RWPE2 (cell line): ENCODE measurements around the gene TSPY1.
"Not testable (repeated sequence)": the region's sequence is repeated elsewhere in the genome, so short reads cannot be mapped to it uniquely, and the experiment has no call there.

Source experiments
- ATAC-seq: fragments of 200-7000 bp; cut with Tn5 transposase; 3 replicates; pipeline ENCODE4 v1.9.1; 2021; ENCODE audit warnings: low read depth
- DNase-seq: peaks from one replicate; pipeline ENCODE4 v3.0.0-alpha.2; 2020; ENCODE audit warnings: low spot score
- H3K27ac ChIP-seq: fragments of 450-650 bp; 2 replicates; pipeline ENCODE4 v1.5.1; 2017; ENCODE audit warnings: mild to moderate bottlenecking; ENCODE audit not compliant: poor library complexity, severe bottlenecking
- H3K27me3 ChIP-seq: fragments of 250-450 bp; sonication (Bioruptor Pico); 2 replicates; pipeline ENCODE4 v1.5.1; 2021; ENCODE audit warnings: mild to moderate bottlenecking, moderate library complexity; ENCODE audit not compliant: insufficient read depth, poor library complexity, severe bottlenecking
- H3K36me3 ChIP-seq: fragments of 250-450 bp; sonication (Bioruptor Pico); 2 replicates; pipeline ENCODE4 v1.5.1; 2020; ENCODE audit warnings: low read depth, mild to moderate bottlenecking, moderate library complexity
- H3K4me1 ChIP-seq: fragments of 250-450 bp; sonication (Bioruptor Pico); 2 replicates; pipeline ENCODE4 v1.5.1; 2021; ENCODE audit warnings: mild to moderate bottlenecking, moderate library complexity; ENCODE audit not compliant: insufficient read depth, poor library complexity, severe bottlenecking
- H3K4me3 ChIP-seq: fragments of 250-450 bp; sonication (Bioruptor Pico); 2 replicates; pipeline ENCODE4 v1.5.1; 2021; ENCODE audit warnings: mild to moderate bottlenecking, moderate library complexity; ENCODE audit not compliant: severe bottlenecking
- H3K9me3 ChIP-seq: fragments of 250-450 bp; sonication (Bioruptor Pico); 2 replicates; pipeline ENCODE4 v1.5.1; 2021; ENCODE audit warnings: mild to moderate bottlenecking, moderate library complexity; ENCODE audit not compliant: severe bottlenecking

Gene TSPY1

GRCh38 chrY:9466655-9467054 lies at the start of gene TSPY1:
Gene TSPY1, plus strand, starts transcription at chrY:9466955. Its CDS starts 46 bp downstream, at chrY:9467001.
- not testable (repeated sequence) for H3K27me3 ChIP-seq, H3K4me3 ChIP-seq, H3K36me3 ChIP-seq, H3K27ac ChIP-seq, DNase-seq, H3K4me1 ChIP-seq, ATAC-seq, H3K9me3 ChIP-seq

- DNase-seq, H3K36me3 ChIP-seq, H3K27me3 ChIP-seq, H3K4me3 ChIP-seq, H3K9me3 ChIP-seq, ATAC-seq, H3K27ac ChIP-seq, H3K4me1 ChIP-seq: not testable (repeated sequence)
These were observed 20.2 kb downstream of the TSPY1 start, which contains the start of gene TSPY9 for GRCh38 chrY:9486967-9487366. Gene TSPY9, plus strand, starts transcription at chrY:9487267. Its CDS starts 46 bp downstream, at chrY:9487313.

- H3K4me3 ChIP-seq, H3K9me3 ChIP-seq, H3K36me3 ChIP-seq, H3K27me3 ChIP-seq, H3K27ac ChIP-seq, ATAC-seq, H3K4me1 ChIP-seq: not testable (repeated sequence)
- DNase-seq, result peak; percentile 38
These were observed 37.6 kb downstream of the TSPY1 start for GRCh38 chrY:9504396-9504795.

- not testable (repeated sequence) for H3K27me3 ChIP-seq, H3K27ac ChIP-seq, H3K9me3 ChIP-seq, H3K4me1 ChIP-seq, ATAC-seq, H3K4me3 ChIP-seq, H3K36me3 ChIP-seq
- DNase-seq, result peak; percentile 38
These were observed 49.5 kb downstream of the TSPY1 start for GRCh38 chrY:9516287-9516686.
